Activated CD4-positive, CD25-positive, alpha-beta regulatory T cell (primary cell): Measurements from ENCODE around the gene SLC2A10.
"Not testable (repeated sequence)": the region's sequence is repeated elsewhere in the genome, so short reads cannot be mapped to it uniquely, and the experiment has no call there.

ENCODE experiments used
- DNase-seq, 4 experiments: peaks; one replicate each; lab custom pipeline; 2025; lab: John Stamatoyannopoulos, UW

The SLC2A10 gene

DNA sequence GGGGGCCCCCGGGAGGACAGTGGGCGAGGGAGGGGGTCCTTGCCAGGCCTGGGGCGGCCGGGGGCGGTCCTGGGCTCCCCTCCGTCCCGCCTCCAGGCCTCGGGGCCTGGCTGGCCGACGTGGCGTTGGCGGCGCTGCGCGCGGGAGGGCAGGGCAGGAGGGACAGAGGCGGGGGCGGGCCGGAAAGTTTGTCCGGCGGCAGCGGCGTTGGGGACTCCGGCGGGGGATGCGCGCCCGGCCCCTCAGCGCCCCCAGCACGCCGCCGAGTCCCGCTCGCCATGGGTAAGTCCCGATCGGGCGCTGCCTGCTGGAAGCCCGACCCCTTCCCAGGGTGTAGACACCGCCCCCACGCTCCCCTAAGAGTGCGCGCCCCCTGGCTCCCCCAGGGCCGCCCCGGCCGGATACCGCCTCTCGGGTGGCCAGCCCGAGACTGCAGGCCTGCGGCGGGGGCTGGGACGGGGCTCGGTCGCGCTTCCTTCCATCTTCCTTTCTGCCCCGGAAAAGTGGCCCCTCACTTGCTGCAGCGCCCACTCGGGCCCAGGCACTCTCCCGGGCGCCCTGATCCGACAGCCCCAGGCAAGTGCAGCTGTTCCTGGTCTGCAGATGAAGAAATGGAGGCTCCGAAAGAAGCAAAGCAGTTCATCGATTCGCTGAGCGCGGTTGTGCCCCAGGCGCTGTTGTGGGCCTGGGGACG is at the start of gene SLC2A10:
SLC2A10 (plus strand) TSS at position 191 of the 694 bp plus-strand sequence; CDS start at position 279, 88 bp downstream.
- no peak for DNase-seq

DNA sequence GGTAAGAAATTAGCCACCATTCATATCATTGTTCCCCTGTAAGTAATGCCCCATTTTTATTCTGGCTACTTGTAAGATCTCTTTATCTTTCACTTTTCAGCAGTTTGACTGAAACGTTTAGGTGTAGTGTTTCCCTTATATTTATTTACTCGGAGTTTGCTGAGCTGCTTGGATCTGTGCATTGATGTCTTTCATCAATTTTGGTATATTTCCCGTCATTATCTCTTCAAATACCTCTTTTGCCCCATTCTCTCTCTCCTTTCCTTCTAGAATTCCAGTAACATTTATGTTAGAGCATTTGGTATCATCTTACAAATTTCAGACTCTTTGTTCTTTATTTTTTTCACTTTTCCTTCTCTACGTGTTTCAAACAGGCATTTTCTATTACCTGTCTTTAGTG is 49.0 kb upstream of the SLC2A10 start:
- no peak for DNase-seq

DNA sequence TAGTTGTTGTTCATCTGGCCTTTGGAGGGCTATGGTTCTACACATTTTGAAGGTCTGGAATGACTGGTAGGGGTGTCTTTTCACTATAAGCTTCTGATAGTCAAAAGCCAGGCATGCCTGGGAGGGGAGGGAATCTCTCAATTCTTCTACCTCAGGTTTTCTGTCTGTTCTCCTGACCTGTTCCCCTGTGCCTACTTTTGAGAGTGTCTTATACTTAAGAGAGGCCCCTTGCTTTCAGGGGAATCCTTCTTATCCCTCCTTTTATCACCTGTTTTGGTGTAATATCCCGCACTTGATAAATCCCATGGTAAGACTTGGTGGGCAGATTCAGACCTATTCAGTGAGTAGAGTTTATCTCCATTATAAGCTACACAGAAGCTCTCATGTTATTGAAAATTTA is 47.8 kb upstream of the SLC2A10 start:
- no peak for DNase-seq

DNA sequence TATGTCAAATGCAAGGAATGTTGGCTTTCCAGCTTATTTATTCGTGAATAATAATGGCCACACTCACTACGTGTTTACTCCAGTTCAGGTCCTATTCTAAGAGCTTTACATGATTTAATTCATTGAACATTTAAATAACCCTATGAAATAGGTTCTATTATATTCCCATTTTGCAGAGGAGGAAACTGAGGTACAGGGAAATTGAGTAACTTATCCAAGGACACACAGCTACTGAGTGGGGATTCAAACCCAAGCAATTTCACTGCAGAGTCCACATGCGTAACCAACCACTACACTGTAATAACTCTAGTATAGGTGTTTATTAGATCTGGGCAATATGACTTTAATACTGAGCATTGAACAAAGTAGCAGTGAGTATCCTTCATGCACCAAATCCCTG is 45.9 kb upstream of the SLC2A10 start:
- DNase-seq, result no peak

DNA sequence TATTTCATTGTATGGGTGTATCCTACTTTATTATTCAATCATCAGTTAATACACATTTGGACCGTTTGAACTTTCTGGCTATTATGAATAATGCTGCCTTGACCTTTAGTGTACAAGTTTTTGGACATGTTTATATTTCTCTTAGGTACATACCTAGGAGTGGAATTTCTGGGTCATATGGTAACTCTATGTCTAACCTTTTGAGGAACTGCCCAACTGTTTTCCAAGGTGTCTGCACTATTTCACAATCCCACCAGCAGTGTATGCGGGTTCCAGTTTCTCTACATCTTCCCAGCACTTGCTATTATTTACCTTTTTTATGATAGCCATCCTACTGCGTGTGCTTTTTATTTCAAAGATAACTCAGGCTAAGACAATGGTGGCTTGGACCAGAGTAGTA is 43.8 kb upstream of the SLC2A10 start:
- DNase-seq, result no peak

DNA sequence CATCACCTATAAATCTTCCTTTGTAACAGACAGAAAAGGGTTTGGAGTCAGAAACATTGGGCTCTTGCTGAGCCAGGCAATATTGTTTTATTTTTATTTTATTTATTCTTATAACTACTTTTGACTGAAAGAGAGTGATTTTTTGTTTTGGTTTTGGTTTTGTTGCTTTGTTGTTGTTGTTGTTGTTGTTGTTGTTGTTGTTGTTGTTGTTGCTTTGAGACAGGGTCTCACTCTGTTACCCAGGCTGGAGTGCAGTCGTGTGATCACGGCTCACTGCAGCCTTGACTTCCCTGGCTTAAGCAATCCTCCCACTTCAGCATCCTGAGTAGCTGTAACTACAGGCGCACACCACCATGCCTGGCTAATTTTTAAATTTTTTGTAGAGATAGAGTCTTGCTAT is 43.1 kb upstream of the SLC2A10 start:
- no peak for DNase-seq

DNA sequence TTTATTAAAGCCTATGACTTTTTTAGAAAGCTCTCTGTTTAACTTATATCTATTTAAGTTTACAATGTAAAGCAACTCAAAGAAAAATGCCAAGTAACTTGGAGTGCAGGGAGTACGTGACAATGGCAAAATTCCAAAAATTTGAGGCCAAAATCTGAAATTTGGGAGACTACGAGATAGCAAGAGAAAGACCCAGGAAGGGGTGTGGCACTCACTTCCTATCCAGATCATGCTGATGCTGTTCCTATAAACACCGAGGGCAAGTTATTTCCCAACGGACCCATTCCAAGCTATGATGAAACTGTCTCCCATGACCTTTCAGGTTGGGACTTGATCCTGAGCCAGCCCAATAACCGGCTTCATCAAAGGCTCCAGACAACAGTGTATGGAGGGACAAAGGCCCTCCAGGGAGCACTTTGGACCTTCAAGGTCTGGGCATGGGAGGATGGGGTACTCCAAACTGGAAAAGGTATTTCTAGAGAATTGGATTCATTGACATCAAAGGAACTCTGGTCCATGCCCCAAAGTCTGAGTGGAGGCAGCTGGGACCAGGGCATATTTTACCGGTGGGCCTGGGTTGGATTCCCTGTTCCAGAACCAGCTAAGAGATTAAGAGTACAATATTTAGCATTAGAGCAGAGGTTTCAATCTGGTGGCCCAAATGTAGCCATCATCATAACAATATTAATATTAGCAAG is 42.5 kb upstream of the SLC2A10 start:
- DNase-seq, result no peak

DNA sequence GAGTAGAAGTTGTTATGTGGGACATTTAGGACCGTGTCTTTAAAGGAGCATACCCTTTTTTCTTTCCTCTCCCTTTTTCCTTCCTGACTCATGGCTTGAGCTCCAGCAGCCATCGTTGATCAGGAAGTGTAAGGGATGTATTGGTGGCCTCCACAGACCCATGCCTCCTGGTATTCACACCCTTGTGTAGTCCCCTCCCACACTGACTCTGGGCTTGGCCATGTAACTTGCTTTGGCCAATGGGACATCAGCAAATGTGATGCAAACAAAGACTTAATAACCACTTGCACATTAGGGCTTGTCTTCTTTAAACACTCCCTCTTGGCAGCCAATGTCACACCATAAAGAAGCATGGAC is 39.2 kb upstream of the SLC2A10 start:
- DNase-seq, result no peak

DNA sequence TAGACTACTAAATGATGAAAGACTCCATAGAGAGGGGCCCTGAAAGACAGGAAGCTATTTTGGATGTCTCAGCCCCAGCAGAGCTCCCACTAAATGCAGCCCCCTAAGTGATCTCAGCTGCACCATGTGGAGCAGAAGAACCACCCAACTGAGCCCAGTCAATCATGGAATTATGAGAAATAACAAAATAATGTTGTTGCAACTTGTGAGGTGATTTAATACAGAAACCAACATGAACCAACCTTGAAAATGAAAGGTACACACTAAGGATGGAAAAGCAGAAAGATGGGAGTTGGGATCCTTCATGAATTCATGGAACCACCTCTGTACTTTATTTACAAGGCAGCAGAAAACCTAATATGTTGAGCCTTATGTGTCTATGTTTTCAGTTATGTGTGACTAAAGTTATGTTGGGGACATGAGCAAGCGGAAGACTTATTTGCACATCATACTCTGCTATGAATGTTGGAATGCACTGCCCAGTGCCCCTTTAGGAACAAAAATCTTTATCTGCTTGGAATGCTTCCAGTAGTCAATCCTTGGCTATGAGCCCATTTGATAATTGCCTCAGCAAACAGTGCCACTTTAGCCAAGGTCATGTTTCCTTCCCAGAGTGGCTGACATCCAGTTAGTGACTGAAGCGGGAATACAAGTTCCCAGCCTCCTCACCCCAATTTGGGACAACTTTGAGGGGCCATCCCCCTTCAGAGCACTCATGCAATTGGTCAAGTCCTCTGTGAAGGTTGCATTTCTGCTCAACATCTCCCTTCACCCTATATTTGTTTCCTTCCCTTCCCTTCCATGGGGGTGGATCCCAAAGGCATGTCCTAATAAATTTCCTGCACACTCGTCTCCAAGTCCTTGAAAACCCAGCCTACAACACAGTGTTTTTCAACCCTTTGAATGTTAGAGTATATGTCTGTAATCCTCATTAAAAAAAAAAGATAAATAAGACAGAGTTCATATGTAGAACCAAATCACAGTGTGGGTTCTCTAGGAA is 38.6 kb upstream of the SLC2A10 start:
- no peak for DNase-seq

DNA sequence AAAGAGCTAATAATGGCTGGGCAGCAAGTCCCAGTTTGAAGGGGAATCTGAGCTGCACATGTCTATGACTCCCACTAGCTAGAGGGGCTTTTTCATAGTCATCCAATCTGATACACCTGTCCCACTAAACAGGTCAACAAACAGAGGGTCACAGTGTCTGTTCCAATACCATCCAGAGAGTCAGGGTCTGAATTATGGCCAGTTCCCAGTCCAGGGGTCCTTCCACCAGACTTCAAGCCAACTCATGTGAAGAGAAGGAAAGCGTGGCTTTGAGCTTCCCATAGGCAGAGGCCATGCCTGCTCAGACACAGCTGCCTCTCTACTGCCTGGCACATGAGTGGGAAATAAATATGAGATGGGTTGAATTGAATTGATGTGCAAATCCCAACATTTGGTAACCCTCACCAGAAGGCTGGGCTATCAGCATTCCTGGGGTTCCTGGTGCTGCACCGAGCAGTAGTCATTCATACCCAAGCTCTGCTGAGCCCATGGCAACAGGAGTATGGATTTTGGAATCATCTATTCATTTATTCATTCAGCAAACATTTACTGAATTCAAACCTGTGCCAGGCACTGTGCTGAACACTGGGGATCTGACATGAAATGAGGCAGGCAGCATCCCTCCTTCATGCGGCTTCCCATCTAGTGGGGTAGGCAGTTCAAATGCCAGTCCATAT is 37.4 kb upstream of the SLC2A10 start:
- DNase-seq, result no peak

DNA sequence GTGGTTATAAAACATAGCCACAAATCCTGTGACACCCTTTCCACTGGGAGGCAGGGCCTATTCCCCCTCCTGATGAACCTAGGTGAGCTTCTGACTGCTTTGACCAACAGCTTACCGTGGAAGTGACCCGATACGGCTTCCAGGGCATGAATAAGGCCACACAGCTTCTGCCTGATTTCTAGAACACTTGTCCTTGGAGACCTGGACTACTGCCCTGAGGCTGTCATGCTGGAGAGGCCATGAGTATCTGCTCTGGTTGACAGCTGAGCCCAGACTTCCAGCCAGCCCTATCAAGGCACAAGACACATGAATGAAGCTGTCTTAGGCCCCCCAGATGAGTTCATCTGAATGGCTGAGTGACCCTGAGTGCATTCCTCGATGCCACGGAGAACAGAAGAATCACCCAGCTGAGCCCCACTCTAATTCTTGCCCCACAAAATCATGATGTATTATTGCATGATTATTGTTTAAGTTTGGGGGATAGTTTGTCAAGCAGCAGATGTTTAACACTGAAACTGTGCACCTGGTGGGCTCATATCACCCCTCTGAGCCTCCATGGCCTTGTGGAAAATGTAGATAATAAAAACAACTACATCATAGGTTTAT is 36.8 kb upstream of the SLC2A10 start:
- no peak for DNase-seq

DNA sequence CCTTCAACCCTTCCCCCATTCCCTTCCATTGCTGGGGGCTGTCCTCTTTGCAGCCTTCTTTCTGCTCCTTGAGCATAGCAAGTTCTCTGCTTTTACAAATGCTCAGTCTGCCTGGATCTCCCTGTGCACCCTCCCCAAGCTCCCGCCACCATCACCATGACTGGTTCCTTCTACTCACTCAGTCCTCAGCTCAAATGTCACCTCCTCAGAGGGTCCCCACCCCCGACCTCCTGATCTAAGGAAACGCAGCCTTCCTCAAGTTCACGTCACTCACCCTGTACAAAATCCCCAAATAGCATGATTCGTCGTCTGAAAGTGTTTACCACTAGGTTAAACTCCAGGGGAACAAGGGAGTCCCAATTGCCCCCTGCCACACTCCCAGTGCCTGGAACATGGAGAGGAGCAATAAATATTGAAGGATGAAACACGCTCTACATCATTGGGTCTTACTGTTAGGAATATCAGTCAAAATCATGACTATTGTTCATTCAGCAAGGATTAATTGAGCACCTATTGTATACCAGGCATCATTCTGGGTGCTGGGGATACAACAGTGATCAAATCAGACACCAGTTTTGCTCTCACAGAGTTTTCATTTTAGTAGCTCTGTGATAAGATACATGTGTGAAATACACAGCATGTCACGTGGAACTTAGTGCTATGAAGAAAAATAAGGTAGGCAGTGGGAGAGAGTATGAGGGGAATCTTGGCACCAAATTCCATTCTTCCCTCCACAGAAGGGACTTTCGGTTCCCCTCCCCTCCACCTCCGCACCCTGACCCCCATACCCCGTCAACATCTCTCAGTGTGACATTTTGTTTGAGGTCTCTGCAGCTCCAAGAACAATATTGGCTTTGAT is 35.8 kb upstream of the SLC2A10 start:
- DNase-seq, result no peak

DNA sequence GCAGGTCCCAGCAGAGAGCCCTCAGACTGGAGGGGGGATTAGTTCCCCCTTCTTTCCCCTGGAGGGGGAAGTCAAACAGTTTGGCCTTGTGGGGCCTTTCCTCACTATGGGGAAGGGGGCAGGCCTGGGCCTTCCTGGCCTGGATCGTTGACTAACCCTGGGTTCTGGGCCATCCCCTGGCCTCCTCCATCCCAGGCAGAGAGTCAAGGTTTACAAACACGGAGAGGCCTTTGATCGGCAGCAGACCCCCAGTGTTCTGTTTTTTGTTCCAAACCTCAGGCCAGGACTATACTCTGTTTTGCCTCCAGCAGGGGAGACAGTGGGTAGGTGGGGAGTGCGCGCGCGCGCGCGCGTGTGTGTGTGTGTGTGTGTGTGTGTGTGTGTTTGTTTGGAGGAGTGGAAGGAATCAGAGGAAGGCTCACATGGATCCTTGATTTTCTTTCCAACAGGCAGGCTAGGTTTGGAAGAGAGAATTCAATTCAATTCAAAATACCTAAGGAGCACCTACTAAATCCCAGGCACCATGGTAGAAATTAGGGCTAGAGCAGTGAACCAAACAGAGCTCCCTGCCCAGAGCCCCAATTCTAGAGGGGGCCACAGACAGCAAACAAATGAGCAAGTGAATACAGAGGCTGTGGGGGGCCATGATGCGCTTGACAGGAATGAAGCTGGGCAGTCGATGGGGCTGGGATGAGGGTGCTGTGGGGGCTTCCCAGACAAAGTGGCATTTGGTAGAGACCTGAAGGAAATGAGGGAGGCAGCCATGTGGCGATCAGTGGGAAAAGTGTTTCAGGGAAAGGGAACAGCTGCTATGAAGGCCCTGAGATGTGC is 35.0 kb upstream of the SLC2A10 start:
- no peak for DNase-seq

DNA sequence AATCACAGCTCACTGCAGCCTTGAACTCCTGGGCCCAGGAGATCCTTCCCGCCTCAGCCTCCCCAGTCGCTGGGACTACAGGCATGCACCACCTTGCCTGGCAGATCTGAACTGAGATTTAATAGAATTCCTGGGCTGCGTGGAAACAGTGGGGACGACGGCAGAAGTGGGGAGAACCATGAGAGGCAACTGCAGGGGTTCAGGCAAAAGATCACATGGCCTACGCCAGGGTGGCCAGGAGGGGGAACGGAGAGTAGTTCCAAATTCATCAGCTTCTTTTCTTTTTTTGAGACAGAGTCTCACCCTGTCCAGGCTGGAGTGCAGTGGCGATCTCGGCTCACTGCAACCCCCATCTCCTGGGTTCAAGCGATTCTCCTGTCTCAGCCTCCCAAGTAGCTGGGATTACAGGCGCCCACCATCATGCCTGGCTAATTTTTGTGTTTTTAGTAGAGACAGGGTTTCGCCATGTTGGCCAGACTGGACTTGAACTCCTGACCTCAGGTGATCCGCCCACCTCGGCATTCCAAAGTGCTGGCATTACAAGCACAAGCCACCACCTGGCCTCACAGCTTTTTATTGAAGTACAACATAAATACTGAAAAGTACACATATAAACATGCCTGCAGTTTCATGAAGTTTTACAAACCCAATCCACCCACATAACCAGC is 32.7 kb upstream of the SLC2A10 start:
- DNase-seq, result not testable (repeated sequence)

DNA sequence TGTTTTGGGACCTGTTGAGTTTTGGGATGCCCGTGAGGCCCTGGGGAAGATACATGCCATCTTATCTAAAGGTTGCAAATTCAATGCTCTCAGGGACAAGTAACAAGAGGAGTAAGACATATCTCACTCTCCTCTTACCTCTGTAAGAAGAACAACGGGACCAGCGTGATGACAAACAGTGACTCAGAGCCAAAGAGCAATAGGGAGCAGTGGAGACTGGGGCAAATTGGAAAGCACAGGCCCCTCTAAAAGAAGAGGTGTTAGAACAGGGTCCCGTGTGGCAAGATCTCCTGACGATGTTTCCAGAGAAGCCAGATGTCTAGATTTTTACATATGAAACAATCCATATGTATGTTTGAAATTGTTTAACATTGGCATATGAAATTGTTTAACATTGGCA is 31.8 kb upstream of the SLC2A10 start:
- DNase-seq, result no peak

DNA sequence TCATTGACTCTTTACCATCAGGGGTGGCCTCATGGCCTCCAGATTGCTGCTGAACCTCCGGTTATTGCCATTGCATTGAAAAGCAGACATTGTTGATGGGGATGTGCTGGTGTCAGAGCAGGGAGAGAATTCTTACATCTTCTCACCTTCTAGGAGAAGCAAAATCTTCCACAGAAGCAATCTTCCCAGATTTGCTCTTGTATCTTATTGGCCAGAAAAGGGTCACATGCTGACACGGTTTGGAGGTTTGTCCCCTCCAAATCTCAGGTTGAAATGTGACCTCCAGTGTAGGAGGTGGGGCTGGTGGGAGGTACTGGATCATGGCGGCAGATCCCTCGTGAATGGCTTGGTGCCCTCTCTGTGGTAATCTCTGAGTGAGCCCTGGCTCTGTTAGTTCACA is 30.9 kb upstream of the SLC2A10 start:
- no peak for DNase-seq

DNA sequence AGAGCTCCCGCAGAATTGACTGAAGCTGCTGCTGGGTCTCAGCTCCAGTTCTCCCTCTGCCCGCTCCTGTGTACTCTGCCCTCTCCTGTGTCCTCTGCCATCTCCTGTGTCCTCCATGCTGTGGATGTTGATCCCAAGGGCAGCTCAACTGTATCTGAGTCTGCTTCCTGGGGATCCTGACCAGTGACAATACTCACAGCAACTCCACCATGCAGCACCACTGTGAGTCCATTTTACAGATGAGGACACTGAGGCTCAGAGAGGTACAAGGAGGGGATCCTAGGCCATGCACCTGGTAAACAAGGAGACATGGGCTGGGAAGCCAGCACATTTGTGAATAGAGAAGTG is 28.8 kb upstream of the SLC2A10 start:
- DNase-seq, result no peak

DNA sequence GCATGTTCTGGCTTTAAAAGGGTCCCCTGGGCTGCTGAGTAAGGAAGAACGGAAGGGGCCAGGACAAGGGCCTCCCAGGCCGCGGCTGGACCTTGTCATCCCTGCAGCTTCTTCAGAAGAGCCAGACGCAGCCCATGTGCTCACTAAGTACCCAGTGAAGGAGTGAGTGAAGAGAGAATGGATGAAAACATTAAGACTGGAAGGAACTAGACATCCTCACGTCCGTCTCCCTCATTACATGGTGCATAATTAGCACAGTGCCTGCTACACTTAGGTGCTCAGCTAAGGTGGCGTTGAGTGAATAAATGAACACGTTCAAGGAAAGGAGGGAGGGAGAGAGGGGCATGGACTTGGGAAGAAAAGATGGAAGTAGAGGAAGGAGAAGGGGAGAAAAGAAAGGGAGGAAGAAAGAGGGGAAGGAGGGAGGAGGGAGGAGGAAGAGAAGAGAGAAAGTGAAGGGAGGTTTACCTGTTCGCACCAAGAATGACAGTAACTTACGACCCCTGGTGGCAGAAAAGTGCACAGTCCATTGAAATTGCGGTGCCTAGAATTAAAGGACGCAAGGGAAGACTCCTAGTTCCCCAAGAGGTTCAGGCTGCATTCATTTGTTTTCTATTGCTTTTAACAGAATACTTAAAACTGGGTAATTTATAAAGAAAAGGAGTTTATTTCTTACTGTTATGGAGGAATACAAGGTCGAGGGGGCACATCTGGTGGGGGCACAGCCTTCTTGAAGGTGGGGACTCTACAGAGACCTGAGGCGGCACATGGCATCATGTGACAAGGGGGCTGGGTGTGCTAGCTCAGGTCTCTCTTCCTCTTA is 28.2 kb upstream of the SLC2A10 start:
- peak; percentile 9 to 53 (median 24) for DNase-seq
